Measurements from ENCODE around the gene RNF150.

- no peak for TF ChIP-seq EZH2 (IDR thresholded peaks at IDR 0.05; ENCODE audit: low read depth)
- TF ChIP-seq CTCF (conservative IDR thresholded peaks at IDR 0.05) = no peak
These were observed 67.4 kb downstream of the RNF150 start for GRCh38 chr4:141065872-141066271.

All from PC-9 (cell line).